ENCODE data around the gene SLAMF9. TPM values are rescaled to one million over a fixed set of nuclear protein-coding genes. Genes with fewer than 3 reads are reported as not detected.
"Not testable (repeated sequence)": the region's sequence is repeated elsewhere in the genome, so short reads cannot be mapped to it uniquely, and the experiment has no call there.

Gene SLAMF9
- total and polyA plus RNA-seq, 4 donors = not detected

DNA sequence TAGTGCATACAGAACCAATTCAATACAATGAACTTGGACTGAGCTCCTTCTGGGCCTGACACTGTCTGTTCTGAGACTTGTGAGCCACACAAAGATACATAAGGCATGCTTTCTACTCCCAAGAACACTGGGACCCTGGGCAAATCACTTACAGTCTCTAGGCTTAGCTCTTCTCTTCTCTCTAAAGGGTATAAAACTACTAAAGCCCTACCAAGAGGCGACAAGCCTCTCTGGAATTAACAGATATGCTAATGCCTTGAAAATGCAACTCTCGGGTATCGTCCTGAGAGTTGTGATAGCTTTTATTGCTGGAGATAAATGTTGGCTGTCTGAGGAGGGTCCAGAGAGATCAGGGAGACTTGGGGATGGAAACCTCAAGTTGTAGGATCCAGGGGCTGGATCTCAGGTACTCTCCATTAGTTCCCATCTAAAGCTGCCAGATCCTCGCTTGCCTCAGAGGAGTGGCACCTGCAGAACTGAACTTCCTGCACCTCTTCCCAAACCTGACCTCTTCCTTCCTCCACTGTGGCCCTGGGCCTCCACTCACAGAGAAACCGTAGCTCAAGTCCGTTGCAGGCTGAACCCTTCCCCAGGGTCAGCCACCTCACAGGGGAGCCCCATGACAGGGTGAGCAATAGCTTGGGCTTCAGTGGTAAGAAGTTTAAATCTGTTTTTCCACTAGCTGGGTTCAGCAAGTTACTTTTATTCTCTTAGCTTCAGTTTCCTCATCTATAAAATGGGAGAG, 42.5 kb downstream of the SLAMF9 start:
- H3K27me3 ChIP-seq (ENCODE audit: control insufficient read depth, insufficient read depth, low read length) = no peaks in the 10 kb centered on the region

DNA sequence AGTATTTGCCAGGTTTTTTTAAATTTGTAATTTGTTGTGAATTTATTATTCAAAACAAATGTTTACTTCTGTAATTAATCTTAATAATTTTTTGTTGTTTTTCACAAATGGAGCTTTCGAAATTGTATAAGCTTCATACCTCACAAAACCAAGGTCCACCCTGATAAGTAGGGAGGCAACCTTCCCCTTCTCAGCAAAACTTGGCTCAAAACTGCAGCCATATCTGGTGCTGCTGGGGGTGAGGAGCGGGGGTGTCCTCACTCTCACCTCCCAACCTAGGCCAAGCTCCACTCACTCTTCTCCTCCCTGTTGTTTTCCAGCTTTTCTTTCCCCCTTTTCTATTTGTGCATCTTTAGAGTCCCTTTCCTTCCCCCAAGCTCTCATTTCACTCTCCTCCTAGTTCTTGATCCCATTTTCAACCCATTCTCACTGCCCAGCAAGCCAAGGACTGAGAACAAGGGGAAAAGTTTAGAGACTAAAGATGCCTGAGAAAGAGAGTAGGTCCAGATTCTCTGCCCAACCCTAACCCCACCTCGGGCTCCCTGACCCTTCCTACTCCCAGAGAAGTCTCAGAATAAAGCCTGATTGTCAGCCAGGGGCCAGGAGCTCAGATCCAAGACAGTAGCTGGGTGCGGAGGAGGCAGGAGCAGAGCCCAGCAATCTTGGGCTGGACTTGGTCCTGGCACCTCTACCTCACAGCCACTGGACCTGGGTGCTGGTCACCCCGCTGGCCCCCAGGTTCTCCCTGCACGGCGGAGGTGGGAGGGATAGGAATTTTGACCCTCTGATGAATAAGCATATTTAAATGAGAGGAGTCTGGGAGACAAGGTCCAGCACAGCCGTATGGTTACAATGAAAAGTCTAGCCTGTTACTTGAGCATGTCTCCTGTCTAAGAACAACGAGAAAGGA, 45.8 kb downstream of the SLAMF9 start:
- WGBS (ENCODE audit: insufficient coverage) = 70% methylated on average over 6 of the region's 9 CpGs

More for the DNA sequence above, 42.5 kb downstream of the SLAMF9 start:
- H3K9me3 ChIP-seq (ENCODE audit: control insufficient read depth, insufficient read depth, low read length) = no peaks in the 10 kb centered on the region
- 73% methylated on average over 4 of the region's 6 CpGs for WGBS (ENCODE audit: insufficient coverage)
- H3K4me1 ChIP-seq (ENCODE audit: control insufficient read depth, insufficient read depth, low read length) = peaks cover 21% of the 10 kb centered on the region
- no peaks in the 10 kb centered on the region for H3K36me3 ChIP-seq (ENCODE audit: control insufficient read depth, insufficient read depth, low read length)
- H3K27ac ChIP-seq (ENCODE audit: low read depth, low read length) = no peak overlapping the region
- no peak for DNase-seq (ENCODE audit: low read depth in 4 of 6, low spot score in 6 of 6)
- H3K4me3 ChIP-seq (ENCODE audit: low read depth, low read length) = no peak overlapping the region

DNA sequence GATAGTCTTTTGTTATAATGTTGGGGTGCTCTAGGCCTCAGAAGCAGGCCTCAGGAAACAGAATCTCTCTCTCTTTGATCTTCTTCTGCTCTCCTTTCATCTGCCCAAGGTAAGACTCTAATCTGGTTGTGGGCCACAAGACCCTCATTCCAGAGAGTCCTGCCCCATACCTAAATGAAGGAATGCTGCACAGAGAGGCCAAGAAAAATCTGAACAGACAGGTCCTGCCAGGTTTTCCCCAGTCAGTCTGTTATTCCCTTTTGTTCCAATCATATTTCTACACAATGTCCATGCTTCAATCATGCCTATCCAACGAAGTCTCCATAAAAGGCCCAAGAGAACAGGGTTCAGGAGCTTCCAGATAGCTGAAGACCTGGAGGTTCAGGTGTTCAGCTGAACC, 47.1 kb downstream of the SLAMF9 start:
- H3K27ac ChIP-seq (ENCODE audit: low read depth, low read length) = no peak overlapping the region
- WGBS (ENCODE audit: insufficient coverage) = no CpG with 5 or more reads among the region's 1 CpG
- H3K4me3 ChIP-seq (ENCODE audit: low read depth, low read length) = no peak overlapping the region

More for the DNA sequence above, 45.8 kb downstream of the SLAMF9 start:
- peaks cover 2% of the 10 kb centered on the region for H3K9me3 ChIP-seq (ENCODE audit: control insufficient read depth, insufficient read depth, low read length)
- H3K27me3 ChIP-seq (ENCODE audit: control insufficient read depth, insufficient read depth, low read length) = no peaks in the 10 kb centered on the region
- H3K4me1 ChIP-seq (ENCODE audit: control insufficient read depth, insufficient read depth, low read length) = peaks cover 8% of the 10 kb centered on the region
- H3K4me3 ChIP-seq (ENCODE audit: low read depth, low read length) = no peak overlapping the region
- DNase-seq (ENCODE audit: low read depth in 4 of 6, low spot score in 6 of 6) = no peak
- H3K27ac ChIP-seq (ENCODE audit: low read depth, low read length) = no peak overlapping the region
- no peaks in the 10 kb centered on the region for H3K36me3 ChIP-seq (ENCODE audit: control insufficient read depth, insufficient read depth, low read length)

DNA sequence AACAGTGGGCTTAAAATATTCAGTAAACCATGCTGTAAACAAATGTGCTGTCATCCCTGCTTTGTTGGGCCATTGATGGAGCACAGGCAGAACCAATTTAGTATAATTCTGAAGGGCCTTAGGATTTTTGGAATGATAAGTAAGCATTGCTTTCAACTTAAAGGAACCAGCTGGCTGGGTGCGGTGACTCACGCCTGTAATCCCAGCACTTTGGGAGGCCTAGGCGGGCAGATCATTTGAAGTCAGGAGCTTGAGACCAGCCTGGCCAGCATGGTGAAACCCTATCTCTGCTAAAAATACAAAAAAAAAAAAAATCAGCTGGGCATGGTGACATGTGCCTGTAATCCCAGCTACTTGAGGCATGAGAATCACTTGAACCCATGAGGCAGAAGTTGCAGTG, 50.0 kb downstream of the SLAMF9 start:
- H3K4me3 ChIP-seq (ENCODE audit: low read depth, low read length); H3K27me3 ChIP-seq (ENCODE audit: control insufficient read depth, insufficient read depth, low read length); H3K27ac ChIP-seq (ENCODE audit: low read depth, low read length); H3K9me3 ChIP-seq (ENCODE audit: control insufficient read depth, insufficient read depth, low read length); H3K4me1 ChIP-seq (ENCODE audit: control insufficient read depth, insufficient read depth, low read length); H3K36me3 ChIP-seq (ENCODE audit: control insufficient read depth, insufficient read depth, low read length); DNase-seq (ENCODE audit: low read depth in 4 of 6, low spot score in 6 of 6): not testable (repeated sequence)
- WGBS (ENCODE audit: insufficient coverage) = 100% methylated on average over 1 of the region's 3 CpGs

More for the DNA sequence above, 47.1 kb downstream of the SLAMF9 start:
- Histone ChIP-seq H3K9me3 (ENCODE audit: control insufficient read depth, insufficient read depth, low read length) (peaks cover 2% of the 10 kb centered on the region), H3K27me3 (ENCODE audit: control insufficient read depth, insufficient read depth, low read length) (no peaks in the 10 kb centered on the region), H3K4me1 (ENCODE audit: control insufficient read depth, insufficient read depth, low read length) (peaks cover 8% of the 10 kb centered on the region), H3K36me3 (ENCODE audit: control insufficient read depth, insufficient read depth, low read length) (no peaks in the 10 kb centered on the region)
- no peak for DNase-seq (ENCODE audit: low read depth in 4 of 6, low spot score in 6 of 6)

DNA sequence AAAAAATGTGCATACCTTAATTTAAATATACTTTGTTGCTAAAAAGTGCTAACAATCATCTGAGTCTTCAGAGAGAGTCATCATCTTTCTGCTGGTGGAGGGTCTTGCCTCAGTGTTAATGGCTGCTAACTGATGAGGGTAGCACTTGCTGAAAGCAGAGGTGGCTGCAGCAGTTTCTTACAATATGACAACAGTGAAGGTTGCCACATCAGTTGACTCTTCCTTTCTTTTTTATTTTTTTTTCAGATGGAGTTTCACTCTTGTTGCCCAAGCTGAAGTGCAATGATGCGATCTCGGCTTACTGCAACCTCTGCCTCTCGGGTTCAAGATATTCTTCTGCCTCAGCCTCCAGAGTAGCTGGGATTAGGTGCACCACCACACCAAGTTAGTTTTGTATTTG, 51.5 kb downstream of the SLAMF9 start:
- DNase-seq (ENCODE audit: low read depth in 4 of 6, low spot score in 6 of 6) = no peak
- Histone ChIP-seq H3K9me3 (ENCODE audit: control insufficient read depth, insufficient read depth, low read length) (peaks cover 2% of the 10 kb centered on the region), H3K27ac (ENCODE audit: low read depth, low read length) (no peak overlapping the region), H3K4me3 (ENCODE audit: low read depth, low read length) (no peak overlapping the region), H3K4me1 (ENCODE audit: control insufficient read depth, insufficient read depth, low read length) (peaks cover 9% of the 10 kb centered on the region), H3K36me3 (ENCODE audit: control insufficient read depth, insufficient read depth, low read length) (no peaks in the 10 kb centered on the region), H3K27me3 (ENCODE audit: control insufficient read depth, insufficient read depth, low read length) (peaks cover 2% of the 10 kb centered on the region)
- WGBS (ENCODE audit: insufficient coverage) = 100% methylated on average over 3 of the region's 3 CpGs

Other genes starting within 250 kb of the SLAMF9 start
- gene CRP, start 239.6 kb downstream of the SLAMF9 start, total RNA-seq = not detected
- not detected for gene CRP, start 239.6 kb downstream of the SLAMF9 start, polyA plus RNA-seq (ENCODE audit: insufficient read length in 2 of 2)
- gene DUSP23, start 173.3 kb downstream of the SLAMF9 start, total RNA-seq = 10 to 100 TPM; 11.8 to 30.5 TPM
- gene DUSP23, start 173.3 kb downstream of the SLAMF9 start, polyA plus RNA-seq (ENCODE audit: insufficient read length in 2 of 2) = 10 to 100 TPM; 21.3 to 24.9 TPM
- under 1 TPM in 1 of 2 donors, not detected in 1; 0.20 TPM for gene FCRL6, start 151.9 kb downstream of the SLAMF9 start, total RNA-seq
- gene FCRL6, start 151.9 kb downstream of the SLAMF9 start, polyA plus RNA-seq (ENCODE audit: insufficient read length in 2 of 2) = not detected
- gene SLAMF8, start 127.4 kb downstream of the SLAMF9 start, total RNA-seq = under 1 TPM; 0.17 to 0.40 TPM
- gene SLAMF8, start 127.4 kb downstream of the SLAMF9 start, polyA plus RNA-seq (ENCODE audit: insufficient read length in 2 of 2) = not detected
- under 1 TPM in 1 of 2 donors, not detected in 1; 0.22 TPM for gene VSIG8, start 91.6 kb downstream of the SLAMF9 start, total RNA-seq
- under 1 TPM; 0.09 to 0.27 TPM for gene VSIG8, start 91.6 kb downstream of the SLAMF9 start, polyA plus RNA-seq (ENCODE audit: insufficient read length in 2 of 2)
- 1 to 10 TPM; 1.3 to 9.2 TPM for gene CFAP45, start 54.1 kb downstream of the SLAMF9 start, total RNA-seq
- 10 to 100 TPM in 1 of 2 donors, 1 to 10 TPM in 1; 9.8 to 11.7 TPM for gene CFAP45, start 54.1 kb downstream of the SLAMF9 start, polyA plus RNA-seq (ENCODE audit: insufficient read length in 2 of 2)
- 10 to 100 TPM; 75.1 to 85.4 TPM for gene TAGLN2, start 28.7 kb downstream of the SLAMF9 start, total RNA-seq
- 100 to 1,000 TPM in 1 of 2 donors, 10 to 100 TPM in 1; 93.0 to 101 TPM for gene TAGLN2, start 28.7 kb downstream of the SLAMF9 start, polyA plus RNA-seq (ENCODE audit: insufficient read length in 2 of 2)
- gene IGSF9, start 8.6 kb downstream of the SLAMF9 start, total RNA-seq = 1 to 10 TPM in 1 of 2 donors, under 1 TPM in 1; 0.50 to 1.3 TPM
- 1 to 10 TPM; 4.0 to 4.9 TPM for gene IGSF9, start 8.6 kb downstream of the SLAMF9 start, polyA plus RNA-seq (ENCODE audit: insufficient read length in 2 of 2)
- 10 to 100 TPM in 1 of 2 donors, 1 to 10 TPM in 1; 8.8 to 10.5 TPM for gene PIGM, start 77.8 kb upstream of the SLAMF9 start, total RNA-seq
- 10 to 100 TPM; 14.0 to 19.2 TPM for gene PIGM, start 77.8 kb upstream of the SLAMF9 start, polyA plus RNA-seq (ENCODE audit: insufficient read length in 2 of 2)
- 10 to 100 TPM; 14.9 to 17.1 TPM for gene KCNJ10, start 115.9 kb upstream of the SLAMF9 start, total RNA-seq
- 10 to 100 TPM; 68.5 to 81.6 TPM for gene KCNJ10, start 115.9 kb upstream of the SLAMF9 start, polyA plus RNA-seq (ENCODE audit: insufficient read length in 2 of 2)
- gene KCNJ9, start 127.3 kb upstream of the SLAMF9 start, total RNA-seq = 1 to 10 TPM; 2.3 to 5.1 TPM
- gene KCNJ9, start 127.3 kb upstream of the SLAMF9 start, polyA plus RNA-seq (ENCODE audit: insufficient read length in 2 of 2) = 10 to 100 TPM; 10.4 to 11.2 TPM
- 10 to 100 TPM; 38.5 to 50.2 TPM for gene IGSF8, start 144.4 kb upstream of the SLAMF9 start, total RNA-seq
- 10 to 100 TPM; 74.5 to 80.3 TPM for gene IGSF8, start 144.4 kb upstream of the SLAMF9 start, polyA plus RNA-seq (ENCODE audit: insufficient read length in 2 of 2)
- gene ATP1A2, start 161.5 kb upstream of the SLAMF9 start, total RNA-seq = 1,000 to 10,000 TPM in 1 of 2 donors, 100 to 1,000 TPM in 1; 281 to 2,060 TPM
- 100 to 1,000 TPM; 440 to 692 TPM for gene ATP1A2, start 161.5 kb upstream of the SLAMF9 start, polyA plus RNA-seq (ENCODE audit: insufficient read length in 2 of 2)
- under 1 TPM; 0.10 to 0.50 TPM for gene ATP1A4, start 197.4 kb upstream of the SLAMF9 start, total RNA-seq
- gene ATP1A4, start 197.4 kb upstream of the SLAMF9 start, polyA plus RNA-seq (ENCODE audit: insufficient read length in 2 of 2) = 1 to 10 TPM; 2.1 to 2.6 TPM
- 1 to 10 TPM in 1 of 2 donors, under 1 TPM in 1; 0.99 to 1.3 TPM for gene CASQ1, start 236.3 kb upstream of the SLAMF9 start, total RNA-seq
- gene CASQ1, start 236.3 kb upstream of the SLAMF9 start, polyA plus RNA-seq (ENCODE audit: insufficient read length in 2 of 2) = 1 to 10 TPM; 1.4 to 4.6 TPM

Data from spinal cord (tissue), 10 donors.